ENCODE measurements around the gene TAS2R14.

TAS2R14 gene

GRCh38 chr12:10939163-10939562 lies at the start of gene TAS2R14:
Gene TAS2R14, minus strand, starts transcription at chr12:10939263. Its CDS starts 56 bp downstream, at chr12:10939207.
- H3K4me3 ChIP-seq (ENCODE audit: low read length) = no peak within 1 kb of the TSS
- H3K9me3 ChIP-seq (ENCODE audit: control insufficient read depth, insufficient read depth, low read length) = no peaks in the 10 kb centered on the region
- DNase-seq (ENCODE audit: low read depth, low spot score) = no peak
- H3K36me3 ChIP-seq (ENCODE audit: control insufficient read depth, insufficient read depth, low read length) = no peaks in the 10 kb centered on the region
- no peak within 1 kb of the TSS for H3K27ac ChIP-seq (ENCODE audit: low read length)
- H3K27me3 ChIP-seq (ENCODE audit: control insufficient read depth, insufficient read depth, low read length) = no peaks in the 10 kb centered on the region
- 100% methylated on average over 1 of the region's 1 CpG for WGBS (ENCODE audit: insufficient coverage, insufficient read length)
- peaks cover 2% of the 10 kb centered on the region; the same call in 1 of the 2 replicates for H3K4me1 ChIP-seq (ENCODE audit: control insufficient read depth, insufficient read depth, low read length)

GRCh38 chr12:10986812-10987211 lies 47.7 kb upstream of the TAS2R14 start, which contains the start of gene TAS2R50:
Gene TAS2R50, minus strand, starts transcription at chr12:10986912. Its CDS starts 52 bp downstream, at chr12:10986860.
- WGBS (ENCODE audit: insufficient coverage, insufficient read length) = no CpG with 5 or more reads among the region's 2 CpGs
- Histone ChIP-seq H3K4me1 (ENCODE audit: control insufficient read depth, insufficient read depth, low read length) (no peaks in the 10 kb centered on the region), H3K36me3 (ENCODE audit: control insufficient read depth, insufficient read depth, low read length) (no peaks in the 10 kb centered on the region), H3K27ac (ENCODE audit: low read length) (no peak within 1 kb of the TSS), H3K4me3 (ENCODE audit: low read length) (no peak within 1 kb of the TSS), H3K9me3 (ENCODE audit: control insufficient read depth, insufficient read depth, low read length) (no peaks in the 10 kb centered on the region), H3K27me3 (ENCODE audit: control insufficient read depth, insufficient read depth, low read length) (no peaks in the 10 kb centered on the region)
- DNase-seq (ENCODE audit: low read depth, low spot score) = no peak

- Histone ChIP-seq H3K36me3 (ENCODE audit: control insufficient read depth, insufficient read depth, low read length) (no peaks in the 10 kb centered on the region), H3K4me3 (ENCODE audit: low read length) (no peak overlapping the region), H3K9me3 (ENCODE audit: control insufficient read depth, insufficient read depth, low read length) (no peaks in the 10 kb centered on the region), H3K27ac (ENCODE audit: low read length) (no peak overlapping the region), H3K27me3 (ENCODE audit: control insufficient read depth, insufficient read depth, low read length) (no peaks in the 10 kb centered on the region), H3K4me1 (ENCODE audit: control insufficient read depth, insufficient read depth, low read length) (no peaks in the 10 kb centered on the region)
- no peak for DNase-seq (ENCODE audit: low read depth, low spot score)
- WGBS (ENCODE audit: insufficient coverage, insufficient read length) = no CpG with 5 or more reads among the region's 5 CpGs
Measured at GRCh38 chr12:10982244-10982643, 43.2 kb upstream of the TAS2R14 start.

GRCh38 chr12:10974965-10975364 lies 35.9 kb upstream of the TAS2R14 start:
- H3K36me3 ChIP-seq (ENCODE audit: control insufficient read depth, insufficient read depth, low read length) = no peaks in the 10 kb centered on the region
- no peak overlapping the region for H3K4me3 ChIP-seq (ENCODE audit: low read length)
- H3K27ac ChIP-seq (ENCODE audit: low read length) = no peak overlapping the region
- no peaks in the 10 kb centered on the region for H3K9me3 ChIP-seq (ENCODE audit: control insufficient read depth, insufficient read depth, low read length)
- no peak for DNase-seq (ENCODE audit: low read depth, low spot score)
- no peaks in the 10 kb centered on the region; the same call in 1 of the 2 replicates for H3K4me1 ChIP-seq (ENCODE audit: control insufficient read depth, insufficient read depth, low read length)
- WGBS (ENCODE audit: insufficient coverage, insufficient read length) = no CpG with 5 or more reads among the region's 3 CpGs
- no peaks in the 10 kb centered on the region for H3K27me3 ChIP-seq (ENCODE audit: control insufficient read depth, insufficient read depth, low read length)

- WGBS (ENCODE audit: insufficient coverage, insufficient read length) = no CpG with 5 or more reads among the region's 15 CpGs
- Histone ChIP-seq H3K4me1 (ENCODE audit: control insufficient read depth, insufficient read depth, low read length) (no peaks in the 10 kb centered on the region; the same call in 1 of the 2 replicates), H3K27ac (ENCODE audit: low read length) (no peak overlapping the region), H3K4me3 (ENCODE audit: low read length) (no peak overlapping the region), H3K36me3 (ENCODE audit: control insufficient read depth, insufficient read depth, low read length) (no peaks in the 10 kb centered on the region), H3K9me3 (ENCODE audit: control insufficient read depth, insufficient read depth, low read length) (no peaks in the 10 kb centered on the region), H3K27me3 (ENCODE audit: control insufficient read depth, insufficient read depth, low read length) (no peaks in the 10 kb centered on the region)
- no peak for DNase-seq (ENCODE audit: low read depth, low spot score)
Measured at GRCh38 chr12:10968765-10969456, 29.8 kb upstream of the TAS2R14 start.

GRCh38 chr12:10967409-10967808 lies 28.3 kb upstream of the TAS2R14 start:
- no peak overlapping the region for H3K4me3 ChIP-seq (ENCODE audit: low read length)
- no peak overlapping the region for H3K27ac ChIP-seq (ENCODE audit: low read length)
- no peaks in the 10 kb centered on the region for H3K27me3 ChIP-seq (ENCODE audit: control insufficient read depth, insufficient read depth, low read length)
- H3K4me1 ChIP-seq (ENCODE audit: control insufficient read depth, insufficient read depth, low read length) = no peaks in the 10 kb centered on the region; the same call in 1 of the 2 replicates
- no CpG with 5 or more reads among the region's 2 CpGs for WGBS (ENCODE audit: insufficient coverage, insufficient read length)
- H3K9me3 ChIP-seq (ENCODE audit: control insufficient read depth, insufficient read depth, low read length) = no peaks in the 10 kb centered on the region
- no peak for DNase-seq (ENCODE audit: low read depth, low spot score)
- no peaks in the 10 kb centered on the region for H3K36me3 ChIP-seq (ENCODE audit: control insufficient read depth, insufficient read depth, low read length)

- no peak overlapping the region for H3K27ac ChIP-seq (ENCODE audit: low read length)
- H3K27me3 ChIP-seq (ENCODE audit: control insufficient read depth, insufficient read depth, low read length) = no peaks in the 10 kb centered on the region
- no peaks in the 10 kb centered on the region for H3K36me3 ChIP-seq (ENCODE audit: control insufficient read depth, insufficient read depth, low read length)
- DNase-seq (ENCODE audit: low read depth, low spot score) = no peak
- no peak overlapping the region for H3K4me3 ChIP-seq (ENCODE audit: low read length)
- no peaks in the 10 kb centered on the region; the same call in 1 of the 2 replicates for H3K4me1 ChIP-seq (ENCODE audit: control insufficient read depth, insufficient read depth, low read length)
- no peaks in the 10 kb centered on the region for H3K9me3 ChIP-seq (ENCODE audit: control insufficient read depth, insufficient read depth, low read length)
Measured at GRCh38 chr12:10966314-10966713, 27.3 kb upstream of the TAS2R14 start.

- Histone ChIP-seq H3K27me3 (ENCODE audit: control insufficient read depth, insufficient read depth, low read length) (no peaks in the 10 kb centered on the region), H3K36me3 (ENCODE audit: control insufficient read depth, insufficient read depth, low read length) (no peaks in the 10 kb centered on the region), H3K27ac (ENCODE audit: low read length) (no peak overlapping the region), H3K4me3 (ENCODE audit: low read length) (no peak overlapping the region), H3K4me1 (ENCODE audit: control insufficient read depth, insufficient read depth, low read length) (no peaks in the 10 kb centered on the region; the same call in 1 of the 2 replicates), H3K9me3 (ENCODE audit: control insufficient read depth, insufficient read depth, low read length) (no peaks in the 10 kb centered on the region)
- no peak for DNase-seq (ENCODE audit: low read depth, low spot score)
- WGBS (ENCODE audit: insufficient coverage, insufficient read length) = no CpG with 5 or more reads among the region's 1 CpG
Measured at GRCh38 chr12:10965476-10965875, 26.4 kb upstream of the TAS2R14 start.

- no peaks in the 10 kb centered on the region for H3K9me3 ChIP-seq (ENCODE audit: control insufficient read depth, insufficient read depth, low read length)
Measured at GRCh38 chr12:10960211-10960610, 21.1 kb upstream of the TAS2R14 start.

GRCh38 chr12:10959804-10960203 lies 20.7 kb upstream of the TAS2R14 start:
- Histone ChIP-seq H3K27ac (ENCODE audit: low read length) (no peak overlapping the region), H3K9me3 (ENCODE audit: control insufficient read depth, insufficient read depth, low read length) (no peaks in the 10 kb centered on the region), H3K27me3 (ENCODE audit: control insufficient read depth, insufficient read depth, low read length) (no peaks in the 10 kb centered on the region), H3K4me1 (ENCODE audit: control insufficient read depth, insufficient read depth, low read length) (no peaks in the 10 kb centered on the region), H3K4me3 (ENCODE audit: low read length) (no peak overlapping the region), H3K36me3 (ENCODE audit: control insufficient read depth, insufficient read depth, low read length) (no peaks in the 10 kb centered on the region)
- no CpG with 5 or more reads among the region's 2 CpGs for WGBS (ENCODE audit: insufficient coverage, insufficient read length)
- DNase-seq (ENCODE audit: low read depth, low spot score) = no peak

More at GRCh38 chr12:10960211-10960610, 21.1 kb upstream of the TAS2R14 start:
- no peaks in the 10 kb centered on the region for H3K4me1 ChIP-seq (ENCODE audit: control insufficient read depth, insufficient read depth, low read length)
- H3K36me3 ChIP-seq (ENCODE audit: control insufficient read depth, insufficient read depth, low read length) = no peaks in the 10 kb centered on the region
- WGBS (ENCODE audit: insufficient coverage, insufficient read length) = no CpG with 5 or more reads among the region's 4 CpGs
- H3K27me3 ChIP-seq (ENCODE audit: control insufficient read depth, insufficient read depth, low read length) = no peaks in the 10 kb centered on the region
- DNase-seq (ENCODE audit: low read depth, low spot score) = no peak
- H3K4me3 ChIP-seq (ENCODE audit: low read length) = no peak overlapping the region
- no peak overlapping the region for H3K27ac ChIP-seq (ENCODE audit: low read length)

GRCh38 chr12:10957741-10958140 lies 18.7 kb upstream of the TAS2R14 start:
- H3K4me1 ChIP-seq (ENCODE audit: control insufficient read depth, insufficient read depth, low read length) = no peaks in the 10 kb centered on the region
- no peak overlapping the region for H3K27ac ChIP-seq (ENCODE audit: low read length)
- no peak for DNase-seq (ENCODE audit: low read depth, low spot score)
- no peaks in the 10 kb centered on the region for H3K36me3 ChIP-seq (ENCODE audit: control insufficient read depth, insufficient read depth, low read length)
- H3K4me3 ChIP-seq (ENCODE audit: low read length) = no peak overlapping the region
- no peaks in the 10 kb centered on the region for H3K27me3 ChIP-seq (ENCODE audit: control insufficient read depth, insufficient read depth, low read length)
- no peaks in the 10 kb centered on the region for H3K9me3 ChIP-seq (ENCODE audit: control insufficient read depth, insufficient read depth, low read length)
